Uterus (tissue), 2 donors: ENCODE results near the gene GNLY.

ENCODE experiments used
- CTCF ChIP-seq, 4 experiments: fragments of 200-600 bp in 2 of 4; fragments of 450-650 bp in 2 of 4; sonication (generic) in 2 of 4; IDR thresholded peaks; one replicate each; pipeline ENCODE4 v1.5.1; 2016 to 2019; ENCODE audit warnings: antibody characterized with exemption in 4 of 4, mild to moderate bottlenecking in 2 of 4, moderate library complexity in 1 of 4
- POLR2A ChIP-seq, 2 donors: fragments of 450-650 bp; IDR thresholded peaks; one replicate each; pipeline ENCODE4 v1.6.1; 2016; ENCODE audit warnings: antibody characterized with exemption in 2 of 2, mild to moderate bottlenecking in 1 of 2, moderate library complexity in 1 of 2

GRCh38 chr2:85727798-85728197, 33.6 kb downstream of the GNLY start:
- TF ChIP-seq CTCF (IDR thresholded peaks at IDR 0.05) (no peak), POLR2A (IDR thresholded peaks at IDR 0.05) (no peak)
